MG63 (cell line): Measurements from ENCODE around the gene PSMD13. TPM values are rescaled to one million over a fixed set of nuclear protein-coding genes. Genes with fewer than 3 reads are reported as not detected.
"Not testable (repeated sequence)": the region's sequence is repeated elsewhere in the genome, so short reads cannot be mapped to it uniquely, and the experiment has no call there.

Experiments
- DNase-seq: peaks from one replicate; pipeline ENCODE4 v3.0.0-alpha.2; 2020
- H3K27me3 ChIP-seq: fragments of 250-450 bp; sonication (Bioruptor Pico); 2 replicates; pipeline ENCODE4 v1.5.1; 2020; ENCODE audit warnings: mild to moderate bottlenecking, moderate library complexity
- H3K36me3 ChIP-seq: fragments of 250-450 bp; sonication (Bioruptor Pico); 2 replicates; pipeline ENCODE4 v1.5.1; 2020; ENCODE audit warnings: mild to moderate bottlenecking, moderate library complexity
- H3K4me3 ChIP-seq: fragments of 250-450 bp; sonication (Bioruptor Pico); 2 replicates; pipeline ENCODE4 v1.5.1; 2020; ENCODE audit warnings: mild to moderate bottlenecking, moderate library complexity
- H3K9me3 ChIP-seq: fragments of 250-450 bp; sonication (Bioruptor Pico); 2 replicates; pipeline ENCODE4 v1.5.1; 2020; ENCODE audit warnings: mild to moderate bottlenecking, moderate library complexity
- total RNA-seq: library from RNA; depleted of rRNA; stranded (reverse); fragments of >200 nt; shearing (Covaris generic); gene quantifications from 2 replicates; pipeline ENCODE4 v1.2.3, GENCODE V29; 2014; ENCODE audit warnings: low replicate concordance

Gene PSMD13
- total RNA-seq, 1 experiment from 2014 or later, result 287 TPM

DNA sequence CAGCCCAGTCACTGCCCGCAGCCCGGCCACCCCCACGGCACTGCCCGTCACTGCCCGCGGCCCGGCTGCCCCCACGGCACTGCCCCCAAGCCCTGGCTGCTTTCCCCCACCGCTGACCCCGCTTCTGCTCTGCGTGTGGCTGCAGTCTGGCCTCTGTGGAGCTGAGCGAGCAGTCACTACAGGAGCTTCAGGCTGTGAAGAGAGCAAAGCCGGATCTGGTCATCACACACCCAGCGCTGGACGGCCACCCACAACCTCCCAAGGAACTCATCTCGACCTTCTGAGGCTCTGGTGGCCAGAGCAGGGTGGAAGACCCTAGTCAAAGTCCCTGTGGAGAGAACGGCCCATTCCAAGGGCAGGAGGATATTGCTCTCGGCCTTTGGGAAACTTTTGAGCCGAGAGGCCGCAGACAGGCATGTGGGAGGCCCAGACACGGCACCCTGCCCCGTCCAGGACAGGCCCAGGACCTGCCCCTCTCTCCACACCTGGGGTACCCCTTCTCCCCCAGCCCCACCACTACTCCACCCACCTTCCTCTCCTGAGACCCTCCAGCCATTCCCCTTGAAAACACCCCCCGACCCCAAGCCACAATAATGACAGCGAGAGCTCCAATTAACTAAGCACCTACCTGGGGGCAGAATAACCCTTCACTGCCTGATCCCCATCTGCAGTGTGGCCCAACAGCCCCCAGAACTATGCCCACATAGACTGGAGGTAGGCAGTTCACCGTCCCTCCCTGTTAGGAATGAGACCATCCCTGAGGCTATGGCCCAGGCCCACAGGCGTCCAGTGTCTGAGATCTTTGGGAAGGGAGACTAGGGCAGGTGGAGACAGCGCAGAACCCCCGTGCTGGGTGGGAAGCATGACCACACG, 48.5 kb downstream of the PSMD13 start:
- peaks cover 26% of the 10 kb centered on the region for H3K27me3 ChIP-seq
- no peak overlapping the region for H3K4me3 ChIP-seq
- no peaks in the 10 kb centered on the region for H3K36me3 ChIP-seq
- no peaks in the 10 kb centered on the region for H3K9me3 ChIP-seq
- no peak for DNase-seq

- Histone ChIP-seq H3K27me3 (peaks cover 20% of the 10 kb centered on the region), H3K36me3 (no peaks in the 10 kb centered on the region), H3K4me3 (no peak overlapping the region), H3K9me3 (no peaks in the 10 kb centered on the region)
- DNase-seq, result no peak
These were observed 49.1 kb downstream of the PSMD13 start for GRCh38 chr11:285894-286220.

DNA sequence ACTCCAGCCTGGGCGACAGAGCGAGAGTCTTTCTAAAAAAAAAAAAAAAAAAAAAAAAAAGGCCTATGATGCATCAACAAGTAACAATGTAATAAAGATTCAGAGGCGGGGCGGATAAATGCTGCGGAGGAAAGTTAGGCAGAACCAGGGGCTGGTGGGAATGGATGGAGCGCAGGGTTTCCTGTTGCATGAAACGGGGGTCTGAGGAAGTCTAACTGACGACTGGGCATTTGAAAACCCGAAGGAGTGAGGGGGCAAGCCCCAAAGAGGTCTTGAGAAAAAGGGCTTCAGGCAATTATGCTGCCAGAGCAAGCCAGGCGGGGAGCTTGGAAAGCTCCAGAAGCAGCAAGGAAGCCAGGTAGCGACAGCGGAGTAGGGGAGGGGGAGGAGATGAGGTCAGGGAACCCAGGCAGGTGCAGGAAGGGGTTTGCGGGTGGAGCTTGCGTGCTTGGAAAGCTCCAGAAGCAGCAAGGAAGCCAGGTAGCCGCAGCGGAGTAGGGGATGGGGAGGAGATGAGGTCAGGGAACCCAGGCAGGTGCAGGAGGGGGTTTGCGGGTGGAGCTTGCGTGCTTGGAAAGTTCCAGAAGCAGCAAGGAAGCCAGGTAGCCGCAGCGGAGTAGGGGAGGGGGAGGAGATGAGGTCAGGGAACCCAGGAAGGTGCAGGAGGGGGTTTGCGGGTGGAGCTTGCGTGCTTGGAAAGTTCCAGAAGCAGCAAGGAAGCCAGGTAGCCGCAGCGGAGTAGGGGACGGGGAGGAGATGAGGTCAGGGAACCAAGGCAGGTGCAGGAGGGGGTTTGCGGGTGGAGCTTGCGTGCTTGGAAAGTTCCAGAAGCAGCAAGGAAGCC, 50.4 kb downstream of the PSMD13 start:
- not testable (repeated sequence) for H3K36me3 ChIP-seq, H3K27me3 ChIP-seq, H3K4me3 ChIP-seq, DNase-seq, H3K9me3 ChIP-seq

GRCh38 chr11:287821-288477, 51.2 kb downstream of the PSMD13 start:
- no peaks in the 10 kb centered on the region for H3K9me3 ChIP-seq
- DNase-seq, result no peak
- H3K4me3 ChIP-seq, result peak overlapping the region; percentile 48
- peaks cover 5% of the 10 kb centered on the region for H3K27me3 ChIP-seq
- H3K36me3 ChIP-seq, result no peaks in the 10 kb centered on the region

- H3K9me3 ChIP-seq, result no peaks in the 10 kb centered on the region
- H3K27me3 ChIP-seq, result peaks cover 5% of the 10 kb centered on the region
- H3K36me3 ChIP-seq, result no peaks in the 10 kb centered on the region
- peak; percentile 70 for DNase-seq
- H3K4me3 ChIP-seq, result peak within 1 kb of the TSS; percentile 48
These were observed 52.0 kb downstream of the PSMD13 start, which contains the start of gene PGGHG for GRCh38 chr11:288478-289397. Gene PGGHG, plus strand, starts transcription at chr11:289126. Its CDS starts 691 bp downstream, at chr11:289817.

DNA sequence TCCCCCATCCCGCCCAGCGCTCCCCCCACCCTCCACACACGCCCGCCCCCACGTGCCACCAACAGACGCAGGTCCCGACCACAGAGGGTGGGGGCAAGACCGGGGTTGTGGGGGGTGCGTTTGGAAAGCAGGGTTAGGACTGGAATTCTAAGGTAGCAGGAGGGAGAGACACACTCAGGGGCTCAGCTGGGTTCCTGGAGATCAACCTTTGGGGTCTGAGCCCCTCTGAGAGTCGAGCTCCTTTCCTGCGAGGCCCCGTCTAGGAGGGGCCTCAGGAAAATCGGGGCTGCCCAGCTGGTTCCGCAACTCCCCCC, 52.6 kb downstream of the PSMD13 start:
- Histone ChIP-seq H3K9me3 (no peaks in the 10 kb centered on the region), H3K4me3 (peak overlapping the region; percentile 22; the same call in 1 of the 2 replicates), H3K36me3 (no peaks in the 10 kb centered on the region), H3K27me3 (peaks cover 5% of the 10 kb centered on the region)
- no peak for DNase-seq

- H3K4me3 ChIP-seq, result peak overlapping the region; percentile 22; the same call in 1 of the 2 replicates
- H3K36me3 ChIP-seq, result no peaks in the 10 kb centered on the region
- no peaks in the 10 kb centered on the region for H3K9me3 ChIP-seq
- H3K27me3 ChIP-seq, result peaks cover 5% of the 10 kb centered on the region
- no peak for DNase-seq
These were observed 53.2 kb downstream of the PSMD13 start for GRCh38 chr11:289712-290620.

DNA sequence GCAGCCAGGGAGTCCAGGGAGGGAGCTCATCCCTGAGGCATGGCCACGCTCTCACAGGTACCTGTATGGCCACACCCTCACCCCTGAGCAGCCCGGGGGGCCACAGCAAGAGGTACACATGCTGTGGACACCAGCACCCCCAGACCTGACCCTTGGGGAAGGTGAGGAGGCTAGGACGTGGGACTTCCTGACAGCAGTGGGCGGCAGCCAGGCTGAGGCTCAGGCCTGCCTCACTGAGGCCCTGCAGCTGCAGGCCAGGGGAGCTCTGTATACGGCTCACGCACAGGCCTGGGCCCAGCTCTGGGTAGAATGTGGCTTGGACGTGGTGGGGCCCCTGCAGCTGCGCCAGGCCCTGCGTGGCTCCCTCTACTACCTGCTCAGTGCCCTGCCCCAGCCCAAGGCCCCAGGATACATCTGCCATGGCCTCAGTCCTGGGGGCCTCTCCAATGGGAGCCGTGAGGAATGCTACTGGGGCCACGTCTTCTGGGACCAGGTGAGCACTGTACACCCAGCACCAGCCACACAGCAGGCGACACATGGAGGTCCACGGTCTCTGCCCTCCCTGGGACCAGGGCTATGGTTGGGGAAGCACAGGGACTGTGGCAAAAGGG, 54.0 kb downstream of the PSMD13 start:
- DNase-seq, result no peak
- Histone ChIP-seq H3K4me3 (no peak overlapping the region), H3K9me3 (no peaks in the 10 kb centered on the region), H3K27me3 (peaks cover 5% of the 10 kb centered on the region), H3K36me3 (no peaks in the 10 kb centered on the region)

DNA sequence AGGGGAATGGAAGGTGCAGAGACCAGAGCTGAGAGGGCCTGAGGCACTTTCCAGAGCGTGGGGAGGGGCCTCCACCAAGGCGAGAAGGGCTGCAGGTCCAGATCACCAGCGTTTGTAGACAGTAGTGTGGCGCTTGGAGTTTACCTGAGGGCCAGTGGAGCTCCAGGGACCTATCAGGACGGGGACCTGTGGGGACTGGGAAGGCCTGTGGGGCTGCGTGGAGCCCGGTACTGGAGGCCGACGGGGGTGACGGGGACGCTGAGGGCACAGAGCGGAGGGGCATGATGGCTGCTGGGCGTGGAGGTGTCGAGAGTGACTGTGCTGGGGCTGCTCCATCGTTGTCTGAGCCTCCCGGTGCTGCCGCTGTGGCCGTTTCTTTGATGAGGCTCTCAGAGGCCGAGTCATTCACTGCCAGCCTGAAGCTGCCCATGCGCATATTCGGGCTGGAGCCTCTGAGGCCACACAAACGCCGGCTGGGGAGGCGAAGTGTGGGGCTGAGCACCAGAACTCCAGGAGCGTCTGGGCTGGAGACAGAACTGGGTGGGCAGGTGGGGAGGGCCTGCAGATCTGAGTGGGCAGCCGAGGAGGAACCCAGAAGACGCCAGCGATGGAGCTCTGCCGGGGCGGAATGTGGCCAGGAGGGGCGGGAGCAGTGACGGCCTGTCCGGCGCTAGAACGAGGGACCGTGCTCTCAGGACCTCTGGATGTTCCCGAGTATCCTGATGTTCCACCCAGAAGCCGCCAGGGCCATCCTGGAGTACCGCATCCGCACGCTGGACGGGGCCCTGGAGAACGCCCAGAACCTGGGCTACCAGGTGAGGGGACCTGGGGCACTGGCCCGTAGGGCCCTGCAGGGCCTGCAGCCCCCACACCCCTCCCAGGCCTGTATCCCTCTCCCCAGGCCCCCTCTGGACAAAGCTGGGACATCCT, 54.8 kb downstream of the PSMD13 start:
- Histone ChIP-seq H3K36me3 (no peaks in the 10 kb centered on the region), H3K27me3 (peaks cover 5% of the 10 kb centered on the region), H3K9me3 (no peaks in the 10 kb centered on the region), H3K4me3 (no peak overlapping the region)
- no peak for DNase-seq

DNA sequence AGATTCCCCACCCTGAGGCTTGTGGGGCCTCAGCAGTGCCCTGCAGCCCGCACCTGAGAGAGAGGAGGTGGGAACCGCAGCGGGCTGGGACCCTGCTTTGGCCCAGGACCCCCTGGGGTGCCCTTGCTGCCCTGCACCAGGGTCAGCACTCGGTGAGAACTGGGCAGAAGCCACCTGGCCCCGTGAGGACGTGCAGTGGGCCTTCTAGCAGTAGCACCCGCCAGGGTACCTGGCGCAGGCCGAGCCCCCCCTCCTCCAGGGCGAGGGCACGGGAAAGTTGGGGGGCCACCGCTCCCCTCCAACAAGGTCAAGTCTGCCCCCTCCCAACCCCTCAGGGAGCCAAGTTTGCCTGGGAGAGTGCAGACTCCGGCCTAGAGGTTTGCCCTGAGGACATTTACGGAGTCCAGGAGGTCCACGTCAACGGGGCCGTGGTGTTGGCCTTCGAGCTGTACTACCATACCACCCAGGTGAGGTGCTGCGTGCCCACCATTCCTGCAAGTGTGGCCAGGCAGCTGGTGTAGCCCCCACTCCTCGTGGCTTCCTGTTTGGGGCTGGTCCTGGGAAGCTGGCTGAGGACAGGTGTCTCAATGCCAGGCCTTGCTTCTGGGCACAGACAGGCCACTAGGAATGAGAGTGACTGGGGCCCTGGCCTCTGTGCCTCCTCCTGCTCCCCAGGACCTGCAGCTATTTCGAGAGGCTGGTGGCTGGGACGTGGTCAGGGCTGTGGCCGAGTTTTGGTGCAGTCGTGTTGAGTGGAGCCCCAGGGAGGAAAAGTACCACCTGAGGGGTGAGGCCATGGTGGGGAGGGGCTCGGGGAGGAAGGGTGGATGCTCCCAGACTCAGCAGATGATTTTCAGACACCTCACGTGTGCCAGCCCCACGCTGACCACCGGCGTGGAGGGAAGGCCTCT, 55.7 kb downstream of the PSMD13 start:
- Histone ChIP-seq H3K4me3 (no peak overlapping the region), H3K27me3 (peaks cover 5% of the 10 kb centered on the region), H3K36me3 (no peaks in the 10 kb centered on the region), H3K9me3 (no peaks in the 10 kb centered on the region)
- no peak for DNase-seq

DNA sequence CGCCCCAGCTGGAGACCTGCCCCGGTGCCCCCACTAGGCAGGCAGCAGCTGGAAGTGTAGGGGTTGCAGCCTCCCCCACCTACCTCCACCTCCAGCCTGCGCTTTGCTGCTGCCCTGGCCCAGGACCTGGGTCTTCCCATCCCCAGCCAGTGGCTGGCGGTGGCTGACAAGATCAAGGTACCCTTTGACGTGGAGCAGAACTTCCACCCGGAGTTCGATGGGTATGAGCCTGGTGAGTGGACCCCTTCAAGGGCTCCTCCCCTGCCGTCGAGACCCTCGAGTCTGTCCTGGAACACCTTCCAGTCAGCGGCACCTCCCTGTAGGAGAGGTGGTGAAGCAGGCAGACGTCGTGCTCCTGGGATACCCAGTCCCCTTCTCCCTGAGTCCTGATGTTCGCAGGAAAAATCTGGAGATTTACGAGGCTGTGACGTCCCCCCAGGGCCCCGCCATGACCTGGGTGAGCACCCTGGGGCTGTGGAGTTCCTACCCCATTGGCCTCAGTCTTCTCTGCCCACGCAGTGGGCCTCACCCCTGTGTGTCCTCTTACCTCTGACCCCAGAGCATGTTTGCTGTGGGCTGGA, 56.6 kb downstream of the PSMD13 start:
- H3K27me3 ChIP-seq, result peaks cover under 1% of the 10 kb centered on the region; the same call in 1 of the 2 replicates
- H3K9me3 ChIP-seq, result no peaks in the 10 kb centered on the region
- DNase-seq, result no peak
- H3K36me3 ChIP-seq, result no peaks in the 10 kb centered on the region
- H3K4me3 ChIP-seq, result no peak overlapping the region

DNA sequence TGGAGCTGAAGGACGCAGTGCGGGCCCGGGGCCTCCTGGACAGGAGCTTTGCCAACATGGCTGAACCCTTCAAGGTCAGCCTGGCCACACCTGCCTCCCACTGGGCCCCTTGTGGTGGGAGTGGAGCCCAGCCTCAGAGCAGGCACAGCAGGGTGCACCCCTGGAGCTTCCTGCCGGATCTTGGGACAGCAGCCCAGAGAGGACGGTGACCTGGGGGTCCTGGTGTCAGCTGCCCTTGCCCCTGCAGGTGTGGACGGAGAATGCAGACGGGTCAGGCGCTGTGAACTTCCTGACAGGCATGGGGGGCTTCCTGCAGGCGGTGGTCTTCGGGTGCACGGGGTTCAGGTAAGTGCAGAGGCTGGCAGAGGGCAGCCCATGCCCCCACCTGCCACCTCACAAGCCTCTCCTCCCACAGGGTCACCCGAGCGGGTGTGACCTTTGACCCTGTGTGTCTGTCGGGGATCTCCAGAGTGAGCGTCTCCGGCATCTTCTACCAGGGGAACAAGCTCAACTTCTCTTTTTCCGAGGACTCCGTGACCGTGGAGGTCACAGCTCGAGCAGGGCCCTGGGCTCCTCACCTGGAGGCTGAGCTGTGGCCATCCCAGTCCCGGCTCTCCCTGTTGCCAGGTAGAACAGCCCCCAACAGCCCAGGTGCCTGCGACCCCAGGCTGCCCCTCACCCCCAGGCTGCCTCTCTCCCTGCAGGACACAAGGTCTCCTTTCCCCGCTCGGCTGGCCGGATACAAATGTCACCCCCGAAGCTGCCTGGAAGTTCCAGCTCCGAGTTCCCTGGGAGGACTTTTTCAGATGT, 57.3 kb downstream of the PSMD13 start:
- no peak for DNase-seq
- H3K27me3 ChIP-seq, result no peaks in the 10 kb centered on the region
- no peaks in the 10 kb centered on the region for H3K9me3 ChIP-seq
- H3K4me3 ChIP-seq, result no peak overlapping the region
- no peaks in the 10 kb centered on the region for H3K36me3 ChIP-seq
